ENCODE data around the gene KPNA2. TPM values are rescaled to one million over a fixed set of nuclear protein-coding genes. Genes with fewer than 3 reads are reported as not detected.

The KPNA2 gene
- total and polyA plus RNA-seq, 2 of the 13 experiments (the other 11 are each of a cell fraction or from before 2014, with no cell fraction given), result 111 to 305 TPM

DNA sequence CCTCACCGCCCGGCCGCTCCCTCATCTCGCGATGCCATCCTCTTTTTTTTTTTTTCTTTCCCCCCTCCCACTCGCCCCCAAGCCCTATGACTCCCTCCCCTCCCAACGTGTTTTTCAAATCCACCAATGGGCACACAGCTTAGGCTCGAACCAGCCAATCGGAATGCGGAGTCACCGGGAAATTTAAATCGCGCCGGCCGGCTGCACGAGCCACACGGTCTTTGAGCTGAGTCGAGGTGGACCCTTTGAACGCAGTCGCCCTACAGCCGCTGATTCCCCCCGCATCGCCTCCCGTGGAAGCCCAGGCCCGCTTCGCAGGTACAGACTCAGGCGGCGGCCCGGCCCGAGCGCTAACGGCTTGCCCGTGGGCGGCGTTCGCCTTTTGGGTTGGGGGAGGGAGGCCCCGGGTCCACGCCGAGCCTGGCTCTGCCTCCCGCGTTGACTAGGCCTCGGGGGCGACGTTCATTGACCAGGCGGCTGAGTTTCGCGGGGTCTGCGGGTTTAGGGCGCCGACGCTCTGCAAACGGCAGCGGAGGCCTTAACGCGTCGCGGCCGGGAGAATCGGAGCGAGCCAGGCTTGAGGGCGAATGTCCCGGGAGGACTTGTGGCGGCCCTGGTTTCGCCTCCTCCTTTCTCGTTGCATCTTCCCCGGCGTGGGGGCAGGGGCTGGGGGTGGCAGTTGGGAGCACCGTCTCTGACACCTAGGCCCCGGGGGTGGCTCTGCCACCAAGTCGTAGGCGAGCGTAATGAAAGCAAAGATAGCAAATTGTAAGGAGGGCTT, at the start of gene KPNA2 (continued):
- TF ChIP-seq ZNF597 (CRISPR knock-in tag; IDR thresholded peaks at IDR 0.05) (no peak), ZNF773 (CRISPR knock-in tag; IDR thresholded peaks at IDR 0.05; ENCODE audit: borderline replicate concordance) (peak; percentile 96; the same call in 1 of the 2 replicates), RAD51 (IDR thresholded peaks at IDR 0.05; ENCODE audit: borderline replicate concordance) (no peak), BRCA1 (CRISPR knock-in tag; IDR thresholded peaks at IDR 0.05) (peak; percentile 93), NBN (conservative IDR thresholded peaks at IDR 0.05) (no peak), ELF1 (CRISPR knock-in tag; IDR thresholded peaks at IDR 0.05) (0 out of 2 replicates have a peak, but pooled peaks have one; percentile 16), CCAR2 (optimal IDR thresholded peaks at IDR 0.05; ENCODE audit: low read depth, low read length) (no peak), ZNF251 (CRISPR knock-in tag; IDR thresholded peaks at IDR 0.05) (no peak), PHB2 (IDR thresholded peaks at IDR 0.05; ENCODE audit: partially characterized antibody) (no peak), SP140L (CRISPR knock-in tag; IDR thresholded peaks at IDR 0.05; ENCODE audit: borderline replicate concordance) (0 out of 2 replicates have a peak, but pooled peaks have one; percentile 27), ZBTB1 (CRISPR knock-in tag; IDR thresholded peaks at IDR 0.05; ENCODE audit: borderline replicate concordance) (peak; percentile 78; the same call in 1 of the 2 replicates), SOX6 (IDR thresholded peaks at IDR 0.05) (no peak), SOX6 (CRISPR knock-in tag; IDR thresholded peaks at IDR 0.05) (peak; percentile 73), MTA1 (CRISPR knock-in tag; IDR thresholded peaks at IDR 0.05; ENCODE audit: borderline replicate concordance) (peak; percentile 87; the same call in 1 of the 2 replicates), AGO2 (optimal IDR thresholded peaks at IDR 0.05; ENCODE audit: low read depth, low read length) (peak; percentile 98), KDM4B (CRISPR knock-in tag; IDR thresholded peaks at IDR 0.05) (peak; percentile 78; the same call in 1 of the 2 replicates), CREM (IDR thresholded peaks at IDR 0.05) (peak; percentile 67), CREM (CRISPR knock-in tag; IDR thresholded peaks at IDR 0.05) (0 out of 2 replicates have a peak, but pooled peaks have one; percentile 7), ZNF549 (CRISPR knock-in tag; IDR thresholded peaks at IDR 0.05) (no peak), AGO1 (IDR thresholded peaks at IDR 0.05; ENCODE audit: low read depth, low read length, poor library complexity, severe bottlenecking) (peak; percentile 80), ZNF652 (CRISPR knock-in tag; IDR thresholded peaks at IDR 0.05; ENCODE audit: borderline replicate concordance, low read depth) (no peak), KMT2B (CRISPR knock-in tag; IDR thresholded peaks at IDR 0.05) (peak; percentile 79; the same call in 1 of the 2 replicates), ZNF460 (CRISPR knock-in tag; IDR thresholded peaks at IDR 0.05; ENCODE audit: borderline replicate concordance) (no peak), DNMT3B (CRISPR knock-in tag; conservative IDR thresholded peaks at IDR 0.05) (0 out of 2 replicates have a peak, but pooled peaks have one; percentile 44), DMTF1 (CRISPR knock-in tag; IDR thresholded peaks at IDR 0.05) (no peak), ZNF75D (CRISPR knock-in tag; IDR thresholded peaks at IDR 0.05; ENCODE audit: borderline replicate concordance) (no peak)
- TF ChIP-seq, protein P1, sequence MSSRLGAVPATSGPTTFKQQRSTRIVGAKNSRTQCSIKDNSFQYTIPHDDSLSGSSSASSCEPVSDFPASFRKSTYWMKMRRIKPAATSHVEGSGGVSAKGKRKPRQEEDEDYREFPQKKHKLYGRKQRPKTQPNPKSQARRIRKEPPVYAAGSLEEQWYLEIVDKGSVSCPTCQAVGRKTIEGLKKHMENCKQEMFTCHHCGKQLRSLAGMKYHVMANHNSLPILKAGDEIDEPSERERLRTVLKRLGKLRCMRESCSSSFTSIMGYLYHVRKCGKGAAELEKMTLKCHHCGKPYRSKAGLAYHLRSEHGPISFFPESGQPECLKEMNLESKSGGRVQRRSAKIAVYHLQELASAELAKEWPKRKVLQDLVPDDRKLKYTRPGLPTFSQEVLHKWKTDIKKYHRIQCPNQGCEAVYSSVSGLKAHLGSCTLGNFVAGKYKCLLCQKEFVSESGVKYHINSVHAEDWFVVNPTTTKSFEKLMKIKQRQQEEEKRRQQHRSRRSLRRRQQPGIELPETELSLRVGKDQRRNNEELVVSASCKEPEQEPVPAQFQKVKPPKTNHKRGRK (CRISPR knock-in tag; IDR thresholded peaks at IDR 0.05), result no peak

All from HepG2 (cell line).